Ovary (tissue), 9 donors: Measurements from ENCODE around the gene BTRC. TPM values are rescaled to one million over a fixed set of nuclear protein-coding genes. Genes with fewer than 3 reads are reported as not detected.

Source experiments
- DNase-seq, 5 donors: peaks; one replicate each; pipeline ENCODE4 v3.0.0-alpha.2; 2019 to 2020
- H3K27ac ChIP-seq, 2 donors: fragments of 200-600 bp; one replicate each; pipeline versions ENCODE4 v1.5.1 to v1.8.0; 2019 to 2022
- H3K27me3 ChIP-seq: fragments of 200-600 bp; one replicate; pipeline ENCODE4 v1.8.0; 2022
- H3K36me3 ChIP-seq: fragments of 200-600 bp; sonication (generic); one replicate; pipeline ENCODE4 v1.5.1; 2019
- H3K4me1 ChIP-seq: one replicate; pipeline ENCODE4 v1.8.1; 2013; ENCODE audit warnings: mild to moderate bottlenecking, moderate library complexity; ENCODE audit not compliant: insufficient read depth
- H3K4me3 ChIP-seq: fragments of 200-600 bp; sonication (generic); one replicate; pipeline ENCODE4 v1.5.1; 2017
- H3K9me3 ChIP-seq, 2 donors: fragments of 200-600 bp in 1 of 2; sonication (generic) in 1 of 2; one replicate each; pipeline versions ENCODE4 v1.5.1 to v1.8.1; 2013 to 2019; ENCODE audit warnings: mild to moderate bottlenecking in 1 of 2, moderate library complexity in 1 of 2
- EP300 ChIP-seq: sonication (generic); formaldehyde crosslinking; IDR thresholded peaks from one replicate; pipeline ENCODE4 v1.6.1; 2017; ENCODE audit warnings: antibody characterized with exemption
- POLR2A ChIP-seq: fragments of 450-650 bp; IDR thresholded peaks from one replicate; pipeline ENCODE4 v1.6.1; 2017; ENCODE audit warnings: antibody characterized with exemption, mild to moderate bottlenecking, moderate library complexity
- whole genome bisulfite sequencing, 3 donors: extraction: QIAGEN DNeasy Blood & Tissue Kit in 1 of 3; methylation state at CpG; one replicate each; pipeline versions ENCODE4 v1.1.5 to v1.1.7; 2013 to 2017; 5-methylcytosine and 5-hydroxymethylcytosine counted together
- intact Hi-C, 4 donors: fragments of 100-400 bp; cut with DNase I; formaldehyde crosslinking; loops; one replicate each; pipeline versions ENCODE4 v1.11.0 to v1.15.1; 2022 to 2023
- polyA plus RNA-seq, 2 donors: library from polyadenylated mRNA; stranded (reverse); fragments of 200-250 nt in 1 of 2; fragments of 350-450 nt in 1 of 2; fragmentation: Illumina TruSeq in 1 of 2; extraction: RNeasy Lipid Tissue Mini Kit (QIAGEN cat#74804) in 1 of 2; gene quantifications; one replicate each; pipeline ENCODE4 v1.2.3, GENCODE V29; 2013 to 2014
- total RNA-seq, 7 donors: library from RNA; depleted of rRNA in 2 of 7; stranded (reverse); fragments of >200 nt in 2 of 7; fragmentation: NEBNext Ultra II Directional in 3 of 7; extraction: Animal tissue kit (Norgen Biotek cat#: 25700) in 3 of 7; gene quantifications; one replicate each; pipeline versions ENCODE4 v1.1.0 to v1.2.4, GENCODE V29; 2016 to 2023
- TF ChIP-seq, protein P1 (sequence below), 3 donors: fragments of 450-650 bp in 2 of 3; fragments of 200-600 bp in 1 of 3; IDR thresholded peaks; one replicate each; pipeline versions ENCODE4 v1.5.1 to v1.8.0; 2016 to 2022; ENCODE audit warnings: antibody characterized with exemption in 3 of 3, mild to moderate bottlenecking in 1 of 3
- donor health status: DM: no; HTN: no; CAD: no; lungs with moderate emphysema.
- donor health status: DM: no; HTN: no; CAD: no.
- donor health status: Bipolar disorder and iron deficiency.
- donor health status: DM: yes; HTN: yes; CAD: no.
- donor health status: DM: no; HTN: no; CAD: no.
- donor health status: DM: yes; HTN: yes; CAD: no.

Gene BTRC
- total and polyA plus RNA-seq, 9 donors: 7.2 to 31.4 (median 26.2) TPM

GRCh38 chr10:101563007-101563406, 209.0 kb downstream of the BTRC start:
- H3K4me3 ChIP-seq: no peak overlapping the region
- peaks cover 3% of the 10 kb centered on the region for H3K27me3 ChIP-seq
- TF ChIP-seq POLR2A (no peak), EP300 (no peak)
- TF ChIP-seq, protein P1, sequence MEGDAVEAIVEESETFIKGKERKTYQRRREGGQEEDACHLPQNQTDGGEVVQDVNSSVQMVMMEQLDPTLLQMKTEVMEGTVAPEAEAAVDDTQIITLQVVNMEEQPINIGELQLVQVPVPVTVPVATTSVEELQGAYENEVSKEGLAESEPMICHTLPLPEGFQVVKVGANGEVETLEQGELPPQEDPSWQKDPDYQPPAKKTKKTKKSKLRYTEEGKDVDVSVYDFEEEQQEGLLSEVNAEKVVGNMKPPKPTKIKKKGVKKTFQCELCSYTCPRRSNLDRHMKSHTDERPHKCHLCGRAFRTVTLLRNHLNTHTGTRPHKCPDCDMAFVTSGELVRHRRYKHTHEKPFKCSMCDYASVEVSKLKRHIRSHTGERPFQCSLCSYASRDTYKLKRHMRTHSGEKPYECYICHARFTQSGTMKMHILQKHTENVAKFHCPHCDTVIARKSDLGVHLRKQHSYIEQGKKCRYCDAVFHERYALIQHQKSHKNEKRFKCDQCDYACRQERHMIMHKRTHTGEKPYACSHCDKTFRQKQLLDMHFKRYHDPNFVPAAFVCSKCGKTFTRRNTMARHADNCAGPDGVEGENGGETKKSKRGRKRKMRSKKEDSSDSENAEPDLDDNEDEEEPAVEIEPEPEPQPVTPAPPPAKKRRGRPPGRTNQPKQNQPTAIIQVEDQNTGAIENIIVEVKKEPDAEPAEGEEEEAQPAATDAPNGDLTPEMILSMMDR (IDR thresholded peaks at IDR 0.05): no peak
- H3K4me1 ChIP-seq: no peaks in the 10 kb centered on the region
- H3K27ac ChIP-seq: no peak overlapping the region
- H3K36me3 ChIP-seq: no peaks in the 10 kb centered on the region
- intact Hi-C loops: loop anchor here in 1 of 4 donors (10.0 kb wide), 1 partner anchor 288 kb away; no protein-coding TSS in a partner anchor
- WGBS, 3 donors: 63 to 75% (median 67%) methylated on average over 3 of the region's 3 CpGs
- no peak for DNase-seq
- no peaks in the 10 kb centered on the region for H3K9me3 ChIP-seq

DNA sequence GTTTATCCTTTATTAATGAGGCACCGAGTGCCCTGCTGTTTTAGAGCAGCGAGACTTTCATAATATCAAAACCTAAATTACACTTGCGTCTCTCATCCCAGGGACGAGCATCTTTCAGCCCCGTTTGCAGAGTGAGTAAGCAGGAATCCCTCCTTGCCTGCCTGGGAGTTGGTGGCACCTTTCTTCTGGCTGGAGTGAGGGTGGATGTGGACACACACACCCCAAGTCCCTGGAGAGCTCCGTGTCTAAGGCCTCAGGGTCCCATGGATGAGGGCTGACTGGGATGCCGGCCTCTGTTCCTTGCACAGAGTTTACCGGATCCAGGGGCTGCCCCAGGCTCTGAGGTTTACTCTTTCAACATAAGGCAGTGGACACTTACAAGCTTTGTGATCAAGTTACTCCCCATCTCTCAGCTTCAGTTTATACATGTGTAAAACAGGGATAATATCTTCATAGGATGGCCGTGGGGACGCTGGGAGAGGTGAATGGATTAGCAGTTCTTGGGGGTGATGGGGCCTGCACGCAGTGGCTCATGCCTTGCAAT, 209.6 kb downstream of the BTRC start:
- Histone ChIP-seq H3K4me3 (no peak overlapping the region), H3K27ac (no peak overlapping the region), H3K4me1 (no peaks in the 10 kb centered on the region), H3K27me3 (peaks cover 3% of the 10 kb centered on the region), H3K9me3 (no peaks in the 10 kb centered on the region), H3K36me3 (no peaks in the 10 kb centered on the region)
- TF ChIP-seq, protein P1 (IDR thresholded peaks at IDR 0.05): no peak
- no peak for TF ChIP-seq POLR2A
- TF ChIP-seq EP300: no peak
- DNase-seq: no peak
- intact Hi-C loops: loop anchor here in 1 of 4 donors (10.0 kb wide), 1 partner anchor 289 kb away; no protein-coding TSS in a partner anchor
- 57 to 66% (median 65%) methylated on average over 11 of the region's 11 CpGs for WGBS, 3 donors

- H3K27ac ChIP-seq: no peak overlapping the region
- H3K36me3 ChIP-seq: no peaks in the 10 kb centered on the region
- TF ChIP-seq, protein P1 (IDR thresholded peaks at IDR 0.05): no peak
- no peak for TF ChIP-seq EP300
- no peaks in the 10 kb centered on the region for H3K9me3 ChIP-seq
- peak in 3 of 5 donors; percentile 5 to 28 (median 10) for DNase-seq
- 60 to 65% (median 62%) methylated on average over 14 to 15 of the region's 15 CpGs for WGBS, 3 donors
- peaks cover under 1% of the 10 kb centered on the region for H3K4me1 ChIP-seq
- peaks cover 3% of the 10 kb centered on the region for H3K27me3 ChIP-seq
- H3K4me3 ChIP-seq: no peak overlapping the region
- intact Hi-C loops: loop anchor here in 1 of 4 donors (10.0 kb wide), 1 partner anchor 290 kb away; no protein-coding TSS in a partner anchor
These were observed 210.6 kb downstream of the BTRC start for GRCh38 chr10:101564490-101564991.

DNA sequence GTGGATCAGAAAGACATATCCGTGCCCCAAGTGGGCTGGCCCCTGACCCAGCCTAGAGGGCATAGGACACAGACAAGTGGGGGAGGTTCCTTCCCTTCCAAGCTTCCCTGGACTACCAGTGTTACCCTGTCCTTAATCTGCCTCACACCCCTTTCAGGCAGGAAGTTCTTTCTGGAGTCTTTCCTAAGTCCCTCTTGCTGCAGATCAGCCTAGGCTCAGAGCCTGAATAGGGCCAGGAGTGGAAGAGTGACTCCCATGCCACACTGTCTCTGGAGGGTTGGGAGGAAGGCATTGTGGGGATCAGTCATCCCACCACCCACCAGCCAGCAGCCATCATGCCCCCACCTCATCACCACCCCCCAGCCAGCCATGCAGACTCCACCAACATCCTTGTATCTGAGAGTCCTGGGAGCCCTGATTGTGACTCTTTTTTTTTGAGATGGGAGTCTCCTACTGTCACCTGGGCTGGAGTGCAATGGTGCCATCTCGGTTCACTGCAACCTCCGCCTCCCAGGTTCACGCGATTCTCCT, 211.5 kb downstream of the BTRC start:
- intact Hi-C loops: loop anchor here in 1 of 4 donors (10.0 kb wide), 1 partner anchor 291 kb away; no protein-coding TSS in a partner anchor
- WGBS, 3 donors: 67 to 79% (median 69%) methylated on average over 5 of the region's 5 CpGs
- no peak for TF ChIP-seq EP300
- no peak for TF ChIP-seq POLR2A
- TF ChIP-seq, protein P1 (IDR thresholded peaks at IDR 0.05): no peak
- no peak overlapping the region for H3K4me3 ChIP-seq
- no peaks in the 10 kb centered on the region for H3K36me3 ChIP-seq
- peaks cover 3% of the 10 kb centered on the region for H3K27me3 ChIP-seq
- H3K27ac ChIP-seq: no peak overlapping the region
- DNase-seq: peak in 1 of 5 donors; percentile 9
- peaks cover 6% of the 10 kb centered on the region for H3K4me1 ChIP-seq
- no peaks in the 10 kb centered on the region for H3K9me3 ChIP-seq
